Liver (tissue), 9 donors: Measurements from ENCODE around the gene CPNE8. TPM values are rescaled to one million over a fixed set of nuclear protein-coding genes. Genes with fewer than 3 reads are reported as not detected.

Experiments
- DNase-seq: peaks from one replicate; pipeline ENCODE4 v3.0.0-alpha.2; 2017; ENCODE audit warnings: low spot score
- H3K27ac ChIP-seq, 2 donors: one replicate each; pipeline ENCODE4 v1.7.0; 2013; ENCODE audit warnings: inconsistent platforms in 2 of 2, low read length in 2 of 2, control low read depth in 1 of 2, low read depth in 1 of 2, mild to moderate bottlenecking in 1 of 2
- H3K27me3 ChIP-seq, 4 donors: one replicate each; pipeline versions ENCODE4 v1.6.1 to v1.7.0; 2013; ENCODE audit warnings: low read length in 3 of 4, inconsistent platforms in 1 of 4, mild to moderate bottlenecking in 1 of 4, moderate library complexity in 1 of 4; ENCODE audit not compliant: control insufficient read depth in 4 of 4, insufficient read depth in 4 of 4
- H3K36me3 ChIP-seq, 4 donors: one replicate each; pipeline versions ENCODE4 v1.6.1 to v1.7.0; 2013; ENCODE audit warnings: low read length in 3 of 4, mild to moderate bottlenecking in 3 of 4, low read depth in 1 of 4, moderate library complexity in 1 of 4; ENCODE audit not compliant: control insufficient read depth in 4 of 4, insufficient read depth in 3 of 4
- H3K4me1 ChIP-seq, 4 donors: one replicate each; pipeline versions ENCODE4 v1.6.1 to v1.7.0; 2013; ENCODE audit warnings: low read length in 3 of 4, mild to moderate bottlenecking in 3 of 4, moderate library complexity in 1 of 4; ENCODE audit not compliant: control insufficient read depth in 4 of 4, insufficient read depth in 4 of 4
- H3K4me3 ChIP-seq, 3 donors: one replicate each; pipeline versions ENCODE4 v1.6.1 to v1.7.0; 2013; ENCODE audit warnings: low read length in 3 of 3, control low read depth in 1 of 3, low read depth in 1 of 3, mild to moderate bottlenecking in 1 of 3
- H3K9ac ChIP-seq, 2 donors: one replicate each; pipeline ENCODE4 v1.7.0; 2013; ENCODE audit warnings: low read length in 2 of 2, mild to moderate bottlenecking in 2 of 2, moderate library complexity in 2 of 2, control low read depth in 1 of 2, low read depth in 1 of 2
- H3K9me3 ChIP-seq, 4 donors: one replicate each; pipeline versions ENCODE4 v1.6.1 to v1.7.0; 2013; ENCODE audit warnings: low read length in 3 of 4; ENCODE audit not compliant: control insufficient read depth in 4 of 4
- ATF3 ChIP-seq: IDR thresholded peaks from 2 replicates; pipeline ENCODE4 v1.6.1; 2016; ENCODE audit warnings: antibody characterized with exemption
- CTCF ChIP-seq: fragments of 150-350 bp; IDR thresholded peaks from 2 replicates; pipeline ENCODE4 v1.5.1; 2017; ENCODE audit warnings: improper control_type of control experiment, low read depth, low read length; ENCODE audit not compliant: missing input control
- EGR1 ChIP-seq, 2 donors: IDR thresholded peaks; 2 replicates each; pipeline ENCODE4 v1.6.1; 2016 to 2018; ENCODE audit warnings: antibody characterized with exemption in 2 of 2, low read depth in 2 of 2
- FOXA1 ChIP-seq: IDR thresholded peaks from 2 replicates; pipeline ENCODE4 v1.6.1; 2016; ENCODE audit warnings: antibody characterized with exemption
- FOXA2 ChIP-seq: IDR thresholded peaks from 2 replicates; pipeline ENCODE4 v1.6.1; 2016; ENCODE audit warnings: antibody characterized with exemption
- HNF4A ChIP-seq, 2 donors: conservative IDR thresholded peaks; 2 replicates each; pipeline ENCODE4 v1.6.1; 2016; ENCODE audit warnings: antibody characterized with exemption in 2 of 2, mild to moderate bottlenecking in 2 of 2
- JUND ChIP-seq, 2 donors: IDR thresholded peaks; 2 replicates each; pipeline ENCODE4 v1.6.1; 2016; ENCODE audit warnings: antibody characterized with exemption in 2 of 2
- MAX ChIP-seq: IDR thresholded peaks from 2 replicates; pipeline ENCODE4 v1.6.1; 2016; ENCODE audit warnings: antibody characterized with exemption
- RAD21 ChIP-seq, 2 donors: IDR thresholded peaks; 2 replicates each; pipeline ENCODE4 v1.6.1; 2016; ENCODE audit warnings: antibody characterized with exemption in 2 of 2, mild to moderate bottlenecking in 2 of 2
- REST ChIP-seq: IDR thresholded peaks from 2 replicates; pipeline ENCODE4 v1.6.1; 2016; ENCODE audit warnings: antibody characterized with exemption, mild to moderate bottlenecking
- RXRA ChIP-seq, 2 donors: IDR thresholded peaks; 2 replicates each; pipeline ENCODE4 v1.6.1; 2017 to 2018; ENCODE audit warnings: antibody characterized with exemption in 2 of 2, mild to moderate bottlenecking in 1 of 2
- TAF1 ChIP-seq: conservative IDR thresholded peaks from 2 replicates; pipeline ENCODE4 v1.6.1; 2016; ENCODE audit warnings: antibody characterized with exemption, mild to moderate bottlenecking
- YY1 ChIP-seq: IDR thresholded peaks from 2 replicates; pipeline ENCODE4 v1.6.1; 2016; ENCODE audit warnings: antibody characterized with exemption, mild to moderate bottlenecking
- ZBTB33 ChIP-seq: IDR thresholded peaks from 2 replicates; pipeline ENCODE4 v1.6.1; 2016; ENCODE audit warnings: antibody characterized with exemption
- WGBS: extraction: QIAGEN DNeasy Blood & Tissue Kit; methylation state at CpG from one replicate; pipeline ENCODE4 v1.1.7; 2013; 5-methylcytosine and 5-hydroxymethylcytosine counted together
- polyA plus RNA-seq, 2 donors: library from polyadenylated mRNA; stranded (reverse) in 1 of 2; unstranded in 1 of 2; fragments of 200-250 nt in 1 of 2; fragments of >200 nt in 1 of 2; fragmentation: Nextera tagmentation in 1 of 2; extraction: Ambion mirVana in 1 of 2; gene quantifications; one replicate each; pipeline versions ENCODE4 v1.2.1 to v1.2.3, GENCODE V29; 2013 to 2015
- total RNA-seq, 2 donors: library from RNA; depleted of rRNA; stranded (reverse); fragments of >200 nt; gene quantifications; one replicate each; pipeline ENCODE4 v1.2.3, GENCODE V29; 2014
- donor health status: healthy.
- donor health status: healthy.
- donor health status: healthy.
- donor health status: healthy.
- donor health status: healthy.

The CPNE8 gene
- total and polyA plus RNA-seq, 4 donors, result 4.2 to 27.4 (median 10.9) TPM

GRCh38 chr12:38689704-38690103 is 215.7 kb downstream of the CPNE8 start:
- no peak for DNase-seq
- H3K4me3 ChIP-seq, result no peak overlapping the region
- H3K9me3 ChIP-seq, result no peaks in the 10 kb centered on the region
- TF ChIP-seq EGR1 (IDR thresholded peaks at IDR 0.05; ENCODE audit: low read depth in 2 of 2), result no peak
- no peak for TF ChIP-seq ZBTB33
- no peak for TF ChIP-seq HNF4A (conservative IDR thresholded peaks at IDR 0.05)
- no peak for TF ChIP-seq JUND (IDR thresholded peaks at IDR 0.05)
- TF ChIP-seq REST, result no peak
- TF ChIP-seq ATF3, result no peak
- TF ChIP-seq RAD21 (IDR thresholded peaks at IDR 0.05), result no peak
- TF ChIP-seq FOXA2, result no peak
- no peak for TF ChIP-seq FOXA1
- TF ChIP-seq TAF1, result no peak
- no peak for TF ChIP-seq RXRA (IDR thresholded peaks at IDR 0.05)
- no peak for TF ChIP-seq MAX
- no peaks in the 10 kb centered on the region for H3K4me1 ChIP-seq
- no peak overlapping the region for H3K9ac ChIP-seq
- no peaks in the 10 kb centered on the region for H3K27me3 ChIP-seq
- H3K27ac ChIP-seq, result no peak overlapping the region
- H3K36me3 ChIP-seq, result peaks cover 2 to 18% (median 8%) of the 10 kb centered on the region in 4 donors
- 92% methylated on average over 5 of the region's 5 CpGs for WGBS

GRCh38 chr12:38689195-38689594 is 216.2 kb downstream of the CPNE8 start:
- 89% methylated on average over 1 of the region's 1 CpG for WGBS
- DNase-seq, result no peak
- H3K9ac ChIP-seq, result no peak overlapping the region
- H3K9me3 ChIP-seq, result no peaks in the 10 kb centered on the region
- H3K36me3 ChIP-seq, result peaks cover 2 to 21% (median 7%) of the 10 kb centered on the region in 4 donors
- H3K4me3 ChIP-seq, result no peak overlapping the region
- H3K27me3 ChIP-seq, result no peaks in the 10 kb centered on the region
- no peaks in the 10 kb centered on the region for H3K4me1 ChIP-seq
- TF ChIP-seq YY1 (no peak), CTCF (no peak)
- H3K27ac ChIP-seq, result no peak overlapping the region
